ENCODE measurements around the gene LCN15. TPM values are rescaled to one million over a fixed set of nuclear protein-coding genes. Genes with fewer than 3 reads are reported as not detected.

Gene LCN15
- total and polyA plus RNA-seq, 2 of the 4 experiments (the other 2 are of a cell fraction) = not detected

DNA sequence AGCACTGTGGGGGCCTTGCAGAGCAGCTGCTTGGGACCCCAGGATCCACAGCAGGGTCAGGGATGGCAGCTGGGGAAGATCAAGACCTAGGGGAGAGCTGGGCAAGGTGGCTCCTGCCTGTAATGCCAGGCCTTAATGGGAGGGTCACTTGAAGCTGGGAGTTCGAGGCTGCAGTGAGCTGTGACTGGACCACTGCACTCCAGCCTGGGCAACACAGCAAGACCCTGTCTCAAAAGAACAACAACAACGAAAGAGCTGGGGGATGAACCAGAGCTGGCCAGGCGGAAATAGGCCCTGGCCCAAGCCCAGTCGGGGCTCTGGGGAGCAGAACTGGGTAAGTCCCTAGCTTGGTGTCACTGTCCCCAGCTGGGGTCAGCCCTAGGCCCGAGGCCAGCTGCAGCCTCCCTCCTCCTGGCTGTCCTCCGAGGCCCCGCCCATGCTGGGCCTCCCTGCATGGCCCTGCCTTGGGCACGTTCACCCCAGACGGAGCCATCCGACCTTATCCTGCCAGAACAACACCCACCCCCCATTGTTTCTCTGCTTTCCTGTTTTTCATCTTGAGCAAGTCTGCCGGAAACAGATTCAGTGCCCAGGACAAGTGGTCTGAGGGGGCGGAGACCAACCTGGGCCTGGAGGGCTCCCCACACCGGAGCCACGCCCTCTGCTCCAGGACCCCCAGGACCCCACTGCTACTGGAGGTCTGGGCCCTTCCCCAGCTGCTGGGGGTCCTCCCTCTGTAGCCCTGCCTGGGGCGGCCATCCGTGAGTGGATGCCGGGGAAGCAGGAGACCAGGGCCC is 50.0 kb downstream of the LCN15 start:
- no peaks in the 10 kb centered on the region for H3K36me3 ChIP-seq (ENCODE audit: control insufficient read depth, insufficient read depth, low read length)
- no peak overlapping the region for H3K4ac ChIP-seq (ENCODE audit: low read depth, low read length)
- no peaks in the 10 kb centered on the region for H3K79me1 ChIP-seq (ENCODE audit: low read depth in 1 of 2, low read length in 2 of 2)
- ChIA-PET CTCF (interaction anchor here (1.3 kb wide), 1 partner anchor 47 kb away, joined by 3 read pairs; no protein-coding TSS in a partner anchor), POLR2A (ENCODE audit: unreplicated experiment) (no interaction called here)
- H3K4me2 ChIP-seq (ENCODE audit: low read depth, low read length) = no peak overlapping the region
- no peak overlapping the region for H2AK5ac ChIP-seq (ENCODE audit: low read depth, low read length)
- no peak overlapping the region for H4K8ac ChIP-seq (ENCODE audit: low read depth in 2 of 2, low read length in 2 of 2)
- no peak overlapping the region for H3K23ac ChIP-seq (ENCODE audit: low read depth, low read length)
- in situ Hi-C loops (cut with MboI; ENCODE audit: low sequenced_read_pairs) = no loop called here
- no peak overlapping the region for H3K14ac ChIP-seq (replicated peaks; ENCODE audit: low read depth, low read length)
- intact Hi-C loops (cut with micrococcal nuclease) = no loop called here
- H4K5ac ChIP-seq (ENCODE audit: low read depth, low read length) = no peak overlapping the region
- no peak overlapping the region for H3K9ac ChIP-seq (ENCODE audit: low read depth, low read length)
- no peak overlapping the region for H2BK20ac ChIP-seq (ENCODE audit: low read depth, low read length)
- H2BK120ac ChIP-seq (ENCODE audit: low read depth, low read length) = no peak overlapping the region
- no peak overlapping the region for H3K56ac ChIP-seq (ENCODE audit: extremely low read depth, insufficient read depth, low read length)
- dilution Hi-C loops (cut with HindIII; ENCODE audit: low sequenced_read_pairs, unreplicated experiment) = no loop called here
- no peak overlapping the region for H3K4me3 ChIP-seq (ENCODE audit: insufficient read depth, low read depth, low read length)
- H3K4me1 ChIP-seq (ENCODE audit: control insufficient read depth, insufficient read depth, low read length) = peaks cover 1% of the 10 kb centered on the region; the same call in 1 of the 2 replicates
- H2BK5ac ChIP-seq (ENCODE audit: low read depth, low read length, poor library complexity, severe bottlenecking) = no peak overlapping the region
- no peak overlapping the region for H2AFZ ChIP-seq (replicated peaks; ENCODE audit: low read length, poor library complexity)
- no peak overlapping the region for H2AK9ac ChIP-seq (replicated peaks; ENCODE audit: low read depth, low read length, poor library complexity)
- H4K20me1 ChIP-seq (ENCODE audit: insufficient read depth, low read length) = no peaks in the 10 kb centered on the region
- H3K9me1 ChIP-seq (ENCODE audit: insufficient read depth, low read length) = no peaks in the 10 kb centered on the region
- H4K91ac ChIP-seq (ENCODE audit: insufficient read depth, low read depth, low read length) = no peak overlapping the region
- BruUV-seq (replicated peaks) = no TSS peak
- no peak for ATAC-seq (ENCODE audit: low read depth)
- no peaks in the 10 kb centered on the region for H3K9me3 ChIP-seq (ENCODE audit: control insufficient read depth, insufficient read depth, low read length)
- no peak for DNase-seq
- H3K27ac ChIP-seq (ENCODE audit: insufficient read depth, low read length) = no peak overlapping the region
- 80% methylated on average over 9 of the region's 17 CpGs; no CpG with 5 or more reads in 1 of the 2 experiments for WGBS, 2 experiments (ENCODE audit: extremely low coverage in 2 of 2, insufficient read length in 1 of 2)
- no peak overlapping the region for H3K18ac ChIP-seq (ENCODE audit: low read depth, low read length)
- H2BK15ac ChIP-seq (ENCODE audit: low read depth, low read length) = no peak overlapping the region
- peaks cover 15% of the 10 kb centered on the region for H3K27me3 ChIP-seq (ENCODE audit: control insufficient read depth, insufficient read depth, low read length)
- TF ChIP-seq SMC3 (IDR thresholded peaks at IDR 0.05; ENCODE audit: low read depth, low read length) (no peak), RCOR1 (IDR thresholded peaks at IDR 0.05; ENCODE audit: insufficient replicate concordance, low read length) (no peak), MXI1 (IDR thresholded peaks at IDR 0.05; ENCODE audit: borderline replicate concordance, low read depth, low read length) (no peak), MAFK (IDR thresholded peaks at IDR 0.05; ENCODE audit: low read depth, low read length) (no peak), CHD1 (IDR thresholded peaks at IDR 0.05; ENCODE audit: low read depth, low read length) (no peak), RAD21 (IDR thresholded peaks at IDR 0.05; ENCODE audit: low read length) (no peak), BHLHE40 (IDR thresholded peaks at IDR 0.05; ENCODE audit: low read depth, low read length) (no peak), FOS (IDR thresholded peaks at IDR 0.05; ENCODE audit: low read depth, low read length) (no peak), NFE2L2 (IDR thresholded peaks at IDR 0.05; ENCODE audit: low read depth, low read length) (no peak), MAZ (IDR thresholded peaks at IDR 0.05; ENCODE audit: borderline replicate concordance, low read depth, low read length) (no peak), CEBPB (IDR thresholded peaks at IDR 0.05; ENCODE audit: low read depth, low read length) (no peak), RFX5 (IDR thresholded peaks at IDR 0.05; ENCODE audit: low read depth, low read length) (no peak)
- TF ChIP-seq, protein P1, sequence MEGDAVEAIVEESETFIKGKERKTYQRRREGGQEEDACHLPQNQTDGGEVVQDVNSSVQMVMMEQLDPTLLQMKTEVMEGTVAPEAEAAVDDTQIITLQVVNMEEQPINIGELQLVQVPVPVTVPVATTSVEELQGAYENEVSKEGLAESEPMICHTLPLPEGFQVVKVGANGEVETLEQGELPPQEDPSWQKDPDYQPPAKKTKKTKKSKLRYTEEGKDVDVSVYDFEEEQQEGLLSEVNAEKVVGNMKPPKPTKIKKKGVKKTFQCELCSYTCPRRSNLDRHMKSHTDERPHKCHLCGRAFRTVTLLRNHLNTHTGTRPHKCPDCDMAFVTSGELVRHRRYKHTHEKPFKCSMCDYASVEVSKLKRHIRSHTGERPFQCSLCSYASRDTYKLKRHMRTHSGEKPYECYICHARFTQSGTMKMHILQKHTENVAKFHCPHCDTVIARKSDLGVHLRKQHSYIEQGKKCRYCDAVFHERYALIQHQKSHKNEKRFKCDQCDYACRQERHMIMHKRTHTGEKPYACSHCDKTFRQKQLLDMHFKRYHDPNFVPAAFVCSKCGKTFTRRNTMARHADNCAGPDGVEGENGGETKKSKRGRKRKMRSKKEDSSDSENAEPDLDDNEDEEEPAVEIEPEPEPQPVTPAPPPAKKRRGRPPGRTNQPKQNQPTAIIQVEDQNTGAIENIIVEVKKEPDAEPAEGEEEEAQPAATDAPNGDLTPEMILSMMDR (conservative IDR thresholded peaks at IDR 0.05; ENCODE audit: low read depth, low read length) = no peak
- TF ChIP-seq, protein P2, sequence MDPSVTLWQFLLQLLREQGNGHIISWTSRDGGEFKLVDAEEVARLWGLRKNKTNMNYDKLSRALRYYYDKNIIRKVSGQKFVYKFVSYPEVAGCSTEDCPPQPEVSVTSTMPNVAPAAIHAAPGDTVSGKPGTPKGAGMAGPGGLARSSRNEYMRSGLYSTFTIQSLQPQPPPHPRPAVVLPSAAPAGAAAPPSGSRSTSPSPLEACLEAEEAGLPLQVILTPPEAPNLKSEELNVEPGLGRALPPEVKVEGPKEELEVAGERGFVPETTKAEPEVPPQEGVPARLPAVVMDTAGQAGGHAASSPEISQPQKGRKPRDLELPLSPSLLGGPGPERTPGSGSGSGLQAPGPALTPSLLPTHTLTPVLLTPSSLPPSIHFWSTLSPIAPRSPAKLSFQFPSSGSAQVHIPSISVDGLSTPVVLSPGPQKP (IDR thresholded peaks at IDR 0.05; ENCODE audit: borderline replicate concordance, low read depth, low read length) = no peak
- TF ChIP-seq, protein P3, sequence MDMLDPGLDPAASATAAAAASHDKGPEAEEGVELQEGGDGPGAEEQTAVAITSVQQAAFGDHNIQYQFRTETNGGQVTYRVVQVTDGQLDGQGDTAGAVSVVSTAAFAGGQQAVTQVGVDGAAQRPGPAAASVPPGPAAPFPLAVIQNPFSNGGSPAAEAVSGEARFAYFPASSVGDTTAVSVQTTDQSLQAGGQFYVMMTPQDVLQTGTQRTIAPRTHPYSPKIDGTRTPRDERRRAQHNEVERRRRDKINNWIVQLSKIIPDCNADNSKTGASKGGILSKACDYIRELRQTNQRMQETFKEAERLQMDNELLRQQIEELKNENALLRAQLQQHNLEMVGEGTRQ (IDR thresholded peaks at IDR 0.05; ENCODE audit: low read depth, low read length) = no peak

Measured in IMR-90 (cell line).